Glutamatergic neuron (in vitro differentiated cells): ENCODE data around the gene EMC8. TPM values are rescaled to one million over a fixed set of nuclear protein-coding genes. Genes with fewer than 3 reads are reported as not detected.

Source experiments
- DNase-seq: peaks from one replicate; pipeline ENCODE4 v3.0.0; 2022
- H3K27ac Mint-ChIP-seq: one replicate; pipeline ENCODE4 v1.8.0; 2020; ENCODE audit warnings: mild to moderate bottlenecking, mixed read lengths, inconsistent platforms; ENCODE audit not compliant: unreplicated experiment
- H3K27me3 Mint-ChIP-seq: one replicate; pipeline ENCODE4 v1.8.0; 2020; ENCODE audit warnings: mild to moderate bottlenecking, moderate library complexity, mixed read lengths, inconsistent platforms; ENCODE audit not compliant: unreplicated experiment
- H3K36me3 Mint-ChIP-seq: one replicate; pipeline ENCODE4 v1.8.0; 2020; ENCODE audit warnings: mild to moderate bottlenecking, mixed read lengths, inconsistent platforms; ENCODE audit not compliant: unreplicated experiment
- H3K4me1 Mint-ChIP-seq: one replicate; pipeline ENCODE4 v1.8.0; 2020; ENCODE audit warnings: mild to moderate bottlenecking, low read depth, mixed read lengths, inconsistent platforms; ENCODE audit not compliant: unreplicated experiment
- H3K4me3 Mint-ChIP-seq: one replicate; pipeline ENCODE4 v1.8.0; 2020; ENCODE audit warnings: mild to moderate bottlenecking, mixed read lengths, inconsistent platforms; ENCODE audit not compliant: unreplicated experiment
- H3K9me3 Mint-ChIP-seq: one replicate; pipeline ENCODE4 v1.8.0; 2020; ENCODE audit warnings: mild to moderate bottlenecking, moderate library complexity, mixed read lengths, inconsistent platforms; ENCODE audit not compliant: unreplicated experiment
- total RNA-seq: library from RNA; stranded (reverse); fragmentation: NEBNext Ultra II Directional; extraction: Animal tissue kit (Norgen Biotek cat#: 25700); gene quantifications from one replicate; pipeline ENCODE4 v1.2.1, GENCODE V29; 2021; ENCODE audit not compliant: unreplicated experiment
- TF ChIP-seq, protein P1 (sequence below): fragments of 200-600 bp; sonication (generic); IDR thresholded peaks from one replicate; pipeline ENCODE4 v1.5.0; 2021; ENCODE audit not compliant: partially characterized antibody, unreplicated experiment

EMC8 gene
- total RNA-seq, 1 donor from 2014 or later = 34.2 TPM

DNA sequence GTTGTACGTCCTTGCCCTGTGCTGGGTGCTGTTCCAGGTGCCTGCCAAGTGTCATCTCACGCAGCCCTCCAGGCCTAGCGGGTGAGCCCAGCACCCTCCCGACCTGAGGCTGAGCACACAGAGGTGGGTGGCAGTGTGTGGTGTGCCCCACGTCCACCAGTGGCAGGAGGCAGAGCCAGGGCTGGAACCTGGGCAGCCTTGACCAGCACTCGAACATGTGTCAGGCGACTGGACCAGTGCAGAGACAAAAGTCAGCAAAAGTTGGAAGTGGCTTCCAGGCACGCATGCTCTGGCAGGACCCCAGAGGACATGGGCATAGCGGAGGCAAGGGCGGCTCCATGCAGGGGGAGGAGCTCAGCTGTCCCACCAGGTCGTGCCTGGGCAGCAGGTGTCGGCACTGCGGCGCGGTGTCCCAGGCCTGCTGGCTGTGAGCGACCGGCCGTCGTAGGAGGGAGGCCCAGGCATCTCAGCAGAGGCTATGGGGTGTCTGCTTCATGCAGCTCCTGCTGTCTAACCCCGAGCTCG, 35.9 kb upstream of the EMC8 start:
- peaks cover 6% of the 10 kb centered on the region for H3K27me3 Mint-ChIP-seq
- no peak overlapping the region for H3K27ac Mint-ChIP-seq

DNA sequence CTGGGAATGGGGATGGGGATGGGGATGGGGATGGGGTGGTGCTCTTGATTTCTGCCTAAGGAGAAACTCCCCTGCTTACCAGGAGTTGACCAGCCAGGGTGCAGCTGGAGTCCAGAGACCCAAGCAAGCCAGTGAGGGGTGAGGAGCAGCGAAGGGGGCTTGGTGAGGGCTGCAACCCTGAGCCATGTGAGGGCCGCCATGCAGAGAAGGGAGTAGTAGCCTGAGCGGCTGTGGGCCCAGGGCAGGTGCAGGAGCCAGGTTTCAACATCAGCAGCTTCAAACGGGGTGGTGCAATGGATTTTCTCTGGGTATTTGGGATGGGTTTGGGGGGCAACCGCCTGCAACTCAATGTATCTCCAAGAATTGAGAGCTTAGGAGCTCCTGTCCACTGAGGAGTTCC, 35.4 kb upstream of the EMC8 start:
- Mint-ChIP-seq H3K27me3 (peaks cover 6% of the 10 kb centered on the region), H3K9me3 (peaks cover 4% of the 10 kb centered on the region), H3K4me1 (peaks cover 6% of the 10 kb centered on the region), H3K36me3 (peaks cover 9% of the 10 kb centered on the region), H3K4me3 (no peak overlapping the region), H3K27ac (no peak overlapping the region)
- no peak for DNase-seq
- TF ChIP-seq, protein P1, sequence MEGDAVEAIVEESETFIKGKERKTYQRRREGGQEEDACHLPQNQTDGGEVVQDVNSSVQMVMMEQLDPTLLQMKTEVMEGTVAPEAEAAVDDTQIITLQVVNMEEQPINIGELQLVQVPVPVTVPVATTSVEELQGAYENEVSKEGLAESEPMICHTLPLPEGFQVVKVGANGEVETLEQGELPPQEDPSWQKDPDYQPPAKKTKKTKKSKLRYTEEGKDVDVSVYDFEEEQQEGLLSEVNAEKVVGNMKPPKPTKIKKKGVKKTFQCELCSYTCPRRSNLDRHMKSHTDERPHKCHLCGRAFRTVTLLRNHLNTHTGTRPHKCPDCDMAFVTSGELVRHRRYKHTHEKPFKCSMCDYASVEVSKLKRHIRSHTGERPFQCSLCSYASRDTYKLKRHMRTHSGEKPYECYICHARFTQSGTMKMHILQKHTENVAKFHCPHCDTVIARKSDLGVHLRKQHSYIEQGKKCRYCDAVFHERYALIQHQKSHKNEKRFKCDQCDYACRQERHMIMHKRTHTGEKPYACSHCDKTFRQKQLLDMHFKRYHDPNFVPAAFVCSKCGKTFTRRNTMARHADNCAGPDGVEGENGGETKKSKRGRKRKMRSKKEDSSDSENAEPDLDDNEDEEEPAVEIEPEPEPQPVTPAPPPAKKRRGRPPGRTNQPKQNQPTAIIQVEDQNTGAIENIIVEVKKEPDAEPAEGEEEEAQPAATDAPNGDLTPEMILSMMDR = no peak

More for the DNA sequence above, 35.9 kb upstream of the EMC8 start:
- H3K4me3 Mint-ChIP-seq = no peak overlapping the region
- peaks cover 6% of the 10 kb centered on the region for H3K4me1 Mint-ChIP-seq
- H3K9me3 Mint-ChIP-seq = peaks cover 4% of the 10 kb centered on the region
- TF ChIP-seq, protein P1 = no peak
- no peak for DNase-seq
- peaks cover 9% of the 10 kb centered on the region for H3K36me3 Mint-ChIP-seq

DNA sequence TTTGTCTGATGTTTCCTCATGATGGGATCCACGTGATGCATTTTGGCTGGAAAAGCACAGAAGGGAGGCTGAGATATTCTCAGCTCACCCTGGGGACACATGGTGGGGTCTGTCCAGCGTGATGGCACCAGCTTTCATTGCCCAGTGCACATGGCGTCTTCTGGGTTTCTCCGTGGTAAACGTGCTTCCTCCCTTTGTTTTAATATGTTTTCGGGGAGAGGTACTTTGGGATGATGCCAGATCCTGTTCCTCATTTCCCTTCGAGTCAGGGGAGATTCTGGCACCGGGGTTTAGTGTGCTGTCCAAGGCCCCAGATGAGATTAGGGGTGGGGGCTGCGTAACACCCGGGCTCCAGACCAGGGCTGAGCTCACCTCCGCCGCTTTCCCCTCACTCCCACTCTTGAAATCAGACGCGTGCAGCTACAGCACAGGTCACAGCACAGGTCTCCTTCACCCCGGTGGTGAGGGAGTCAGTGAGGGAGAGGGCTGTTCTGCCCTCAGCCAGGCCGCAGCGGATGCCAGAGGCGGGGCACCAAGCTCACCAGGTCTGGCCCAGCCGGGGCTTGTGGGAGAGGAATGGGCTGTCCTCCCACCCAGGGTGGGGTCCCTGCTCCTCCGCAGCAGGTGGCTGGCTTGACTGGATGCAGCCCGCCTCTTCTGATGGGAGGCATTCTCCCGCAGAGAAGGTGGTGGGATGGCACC, 34.0 kb upstream of the EMC8 start:
- peaks cover 9% of the 10 kb centered on the region for H3K36me3 Mint-ChIP-seq
- peaks cover 6% of the 10 kb centered on the region for H3K4me1 Mint-ChIP-seq
- H3K9me3 Mint-ChIP-seq = peaks cover 7% of the 10 kb centered on the region
- no peaks in the 10 kb centered on the region for H3K27me3 Mint-ChIP-seq
- no peak for DNase-seq
- TF ChIP-seq, protein P1 = no peak
- H3K4me3 Mint-ChIP-seq = no peak overlapping the region
- peak overlapping the region; percentile 24 for H3K27ac Mint-ChIP-seq

DNA sequence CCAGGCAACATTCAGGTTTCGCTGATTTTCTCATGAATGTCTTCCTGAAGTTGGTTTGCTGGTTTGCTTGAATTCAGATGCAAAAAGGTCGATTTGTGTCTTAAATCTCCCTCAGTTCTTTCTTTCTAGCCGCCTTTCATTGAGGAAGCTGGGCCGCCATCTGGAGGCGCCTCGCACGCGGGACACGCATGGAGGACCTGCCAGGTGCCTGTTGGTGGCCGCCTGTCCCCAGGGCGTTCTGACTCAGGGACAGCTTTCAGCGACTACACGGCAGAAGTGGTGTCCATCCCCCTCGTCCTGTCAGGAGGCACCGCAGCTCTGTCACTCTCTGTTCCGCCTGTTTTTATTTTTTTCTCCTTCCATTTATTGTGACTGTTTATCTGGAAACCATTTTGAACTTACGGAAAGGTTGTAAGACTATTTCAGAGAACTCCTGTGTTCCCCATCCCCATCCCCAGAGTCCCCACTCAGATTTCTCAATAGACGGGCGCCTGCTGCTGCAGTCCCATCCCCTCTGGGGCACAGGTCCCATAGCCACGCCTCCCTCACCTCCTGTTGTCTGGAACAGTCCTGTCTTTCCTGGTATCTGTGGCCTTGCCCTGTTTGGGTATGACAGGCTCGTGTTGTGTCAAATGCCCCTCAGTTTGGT, 33.4 kb upstream of the EMC8 start:
- H3K27ac Mint-ChIP-seq = peak overlapping the region; percentile 24
- H3K9me3 Mint-ChIP-seq = peaks cover 7% of the 10 kb centered on the region
- peaks cover 6% of the 10 kb centered on the region for H3K4me1 Mint-ChIP-seq
- peaks cover 9% of the 10 kb centered on the region for H3K36me3 Mint-ChIP-seq
- DNase-seq = no peak
- no peaks in the 10 kb centered on the region for H3K27me3 Mint-ChIP-seq
- H3K4me3 Mint-ChIP-seq = no peak overlapping the region
- TF ChIP-seq, protein P1 = no peak

DNA sequence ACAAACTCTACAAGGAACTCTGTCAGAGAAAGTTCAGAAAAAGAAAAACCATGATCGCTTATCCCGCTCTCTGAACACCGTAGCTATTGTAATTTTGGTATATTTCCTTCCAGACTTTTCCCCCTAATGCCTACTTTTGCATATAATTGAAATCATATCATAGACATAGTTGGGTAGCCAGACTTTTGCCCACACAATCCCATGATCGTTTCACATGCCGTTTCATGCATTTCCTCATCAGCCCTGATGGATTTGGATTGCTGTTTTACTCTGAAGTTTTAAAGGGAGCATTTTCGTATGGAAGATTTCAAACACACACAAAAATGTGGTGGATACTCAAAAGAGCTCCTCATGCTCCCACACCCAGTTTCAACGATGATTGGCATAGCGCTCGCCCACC, 31.5 kb upstream of the EMC8 start:
- Mint-ChIP-seq H3K27me3 (peaks cover 4% of the 10 kb centered on the region), H3K36me3 (peaks cover 9% of the 10 kb centered on the region), H3K27ac (no peak overlapping the region), H3K4me1 (peaks cover 15% of the 10 kb centered on the region), H3K4me3 (no peak overlapping the region), H3K9me3 (peaks cover 12% of the 10 kb centered on the region)
- DNase-seq = no peak
- TF ChIP-seq, protein P1 = no peak
